Measurements from ENCODE around the gene RSL1D1. TPM values are rescaled to one million over a fixed set of nuclear protein-coding genes. Genes with fewer than 3 reads are reported as not detected.

RSL1D1 gene
- total and polyA plus RNA-seq, 2 donors (not counting 1 experiment from before 2014, with no cell fraction given), result 40.5 to 158 TPM

GRCh38 chr16:11877374-11877773 lies 26.0 kb upstream of the RSL1D1 start:
- Histone ChIP-seq H2AFZ (ENCODE audit: low read length) (no peak overlapping the region), H3K9me3 (ENCODE audit: control insufficient read depth, insufficient read depth, low read depth, low read length) (no peaks in the 10 kb centered on the region), H3K9ac (ENCODE audit: insufficient read depth, low read length) (no peak overlapping the region), H3K4me1 (ENCODE audit: control insufficient read depth, extremely low read depth, insufficient read depth, low read length) (no peaks in the 10 kb centered on the region), H4K20me1 (ENCODE audit: control insufficient read depth, extremely low read depth, insufficient read depth, low read length) (no peaks in the 10 kb centered on the region), H3K27ac (ENCODE audit: insufficient read depth, low read length) (no peak overlapping the region), H3K79me2 (ENCODE audit: control insufficient read depth, insufficient read depth, low read length) (peaks cover 2% of the 10 kb centered on the region), H3K4me3 (replicated peaks in 1 of 4; ENCODE audit: control extremely low read depth in 1 of 4, insufficient read depth in 1 of 4, low read depth in 3 of 4, low read length in 4 of 4) (no peak overlapping the region), H3K36me3 (ENCODE audit: control insufficient read depth, insufficient read depth, low read length) (peaks cover 7% of the 10 kb centered on the region), H3K27me3 (ENCODE audit: control insufficient read depth, insufficient read depth, low read length) (no peaks in the 10 kb centered on the region), H3K4me2 (ENCODE audit: extremely low read depth, insufficient read depth, low read length) (no peak overlapping the region)
- DNase-seq (ENCODE audit: low read depth in 2 of 2), result peak; percentile 15 to 34
- TF ChIP-seq EZH2 (IDR thresholded peaks at IDR 0.05; ENCODE audit: low read length, missing control alignments), result no peak

DNA sequence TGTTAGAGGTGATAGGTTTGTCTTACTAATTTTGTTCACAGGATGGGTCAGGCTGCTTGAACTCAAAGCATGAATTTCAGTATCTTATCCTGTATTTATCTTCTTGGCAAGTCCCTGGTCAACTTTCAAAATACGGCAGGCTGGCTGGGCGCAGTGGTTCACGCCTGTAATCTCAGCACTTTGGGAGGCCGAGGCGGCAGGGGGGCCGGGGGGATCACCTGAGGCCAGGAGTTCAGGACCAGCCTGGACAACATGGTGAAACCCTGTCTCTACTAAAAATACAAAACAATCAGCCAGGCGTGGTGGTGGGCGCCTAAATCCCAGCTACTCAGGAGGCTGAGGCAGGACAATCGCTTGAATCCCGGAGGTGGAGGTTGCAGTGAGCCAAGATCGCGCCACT lies 25.0 kb upstream of the RSL1D1 start:
- no peak for DNase-seq (ENCODE audit: low read depth in 2 of 2)
- H3K9me3 ChIP-seq (ENCODE audit: control insufficient read depth, insufficient read depth, low read depth, low read length), result no peaks in the 10 kb centered on the region
- no peak overlapping the region for H3K4me3 ChIP-seq (replicated peaks in 1 of 4; ENCODE audit: control extremely low read depth in 1 of 4, insufficient read depth in 1 of 4, low read depth in 3 of 4, low read length in 4 of 4)
- H3K4me2 ChIP-seq (ENCODE audit: extremely low read depth, insufficient read depth, low read length), result no peak overlapping the region
- no peak overlapping the region for H3K27ac ChIP-seq (ENCODE audit: insufficient read depth, low read length)
- no peak overlapping the region for H3K9ac ChIP-seq (ENCODE audit: insufficient read depth, low read length)
- peaks cover 2% of the 10 kb centered on the region for H3K79me2 ChIP-seq (ENCODE audit: control insufficient read depth, insufficient read depth, low read length)
- no peaks in the 10 kb centered on the region for H3K27me3 ChIP-seq (ENCODE audit: control insufficient read depth, insufficient read depth, low read length)
- no peaks in the 10 kb centered on the region for H4K20me1 ChIP-seq (ENCODE audit: control insufficient read depth, extremely low read depth, insufficient read depth, low read length)
- TF ChIP-seq EZH2 (IDR thresholded peaks at IDR 0.05; ENCODE audit: low read length, missing control alignments), result no peak
- no peak for TF ChIP-seq CTCF (conservative IDR thresholded peaks at IDR 0.05 in 1 of 2, IDR thresholded peaks at IDR 0.05 in 1 of 2; ENCODE audit: low read depth in 1 of 2, low read length in 2 of 2)
- no peak overlapping the region for H2AFZ ChIP-seq (ENCODE audit: low read length)
- peaks cover 7% of the 10 kb centered on the region for H3K36me3 ChIP-seq (ENCODE audit: control insufficient read depth, insufficient read depth, low read length)
- H3K4me1 ChIP-seq (ENCODE audit: control insufficient read depth, extremely low read depth, insufficient read depth, low read length), result no peaks in the 10 kb centered on the region

GRCh38 chr16:11875721-11876120 lies 24.4 kb upstream of the RSL1D1 start:
- TF ChIP-seq CTCF (conservative IDR thresholded peaks at IDR 0.05 in 1 of 2, IDR thresholded peaks at IDR 0.05 in 1 of 2; ENCODE audit: low read depth in 1 of 2, low read length in 2 of 2), result no peak
- no peak for TF ChIP-seq EZH2 (IDR thresholded peaks at IDR 0.05; ENCODE audit: low read length, missing control alignments)
- H2AFZ ChIP-seq (ENCODE audit: low read length), result no peak overlapping the region
- no peak overlapping the region for H3K9ac ChIP-seq (ENCODE audit: insufficient read depth, low read length)
- no peak overlapping the region for H3K4me2 ChIP-seq (ENCODE audit: extremely low read depth, insufficient read depth, low read length)
- peaks cover 2% of the 10 kb centered on the region for H3K79me2 ChIP-seq (ENCODE audit: control insufficient read depth, insufficient read depth, low read length)
- H3K27me3 ChIP-seq (ENCODE audit: control insufficient read depth, insufficient read depth, low read length), result no peaks in the 10 kb centered on the region
- H3K36me3 ChIP-seq (ENCODE audit: control insufficient read depth, insufficient read depth, low read length), result peaks cover 7% of the 10 kb centered on the region
- H3K4me1 ChIP-seq (ENCODE audit: control insufficient read depth, extremely low read depth, insufficient read depth, low read length), result no peaks in the 10 kb centered on the region
- no peak overlapping the region for H3K4me3 ChIP-seq (replicated peaks in 1 of 4; ENCODE audit: control extremely low read depth in 1 of 4, insufficient read depth in 1 of 4, low read depth in 3 of 4, low read length in 4 of 4)
- DNase-seq (ENCODE audit: low read depth in 2 of 2), result no peak
- no peak overlapping the region for H3K27ac ChIP-seq (ENCODE audit: insufficient read depth, low read length)
- no peaks in the 10 kb centered on the region for H3K9me3 ChIP-seq (ENCODE audit: control insufficient read depth, insufficient read depth, low read depth, low read length)
- no peaks in the 10 kb centered on the region for H4K20me1 ChIP-seq (ENCODE audit: control insufficient read depth, extremely low read depth, insufficient read depth, low read length)
